Suprapubic skin (tissue), 4 donors: ENCODE results near the gene TBC1D8. TPM values are rescaled to one million over a fixed set of nuclear protein-coding genes. Genes with fewer than 3 reads are reported as not detected.

Experiments used
- DNase-seq, 2 donors: peaks; one replicate each; pipeline ENCODE4 v3.0.0-alpha.2; 2019; ENCODE audit warnings: low spot score in 2 of 2
- H3K27ac ChIP-seq: fragments of 200-600 bp; sonication (generic); one replicate; pipeline ENCODE4 v1.5.1; 2019
- H3K27me3 ChIP-seq: fragments of 200-600 bp; sonication (generic); one replicate; pipeline ENCODE4 v1.5.1; 2019
- H3K36me3 ChIP-seq: fragments of 200-600 bp; sonication (generic); one replicate; pipeline ENCODE4 v1.5.1; 2019
- H3K4me1 ChIP-seq: fragments of 200-600 bp; sonication (generic); one replicate; pipeline ENCODE4 v1.5.1; 2019
- H3K4me3 ChIP-seq: fragments of 200-600 bp; sonication (generic); one replicate; pipeline ENCODE4 v1.5.1; 2019; ENCODE audit warnings: mild to moderate bottlenecking
- H3K9me3 ChIP-seq: fragments of 200-600 bp; sonication (generic); one replicate; pipeline ENCODE4 v1.5.1; 2019
- EP300 ChIP-seq: sonication (generic); formaldehyde crosslinking; IDR thresholded peaks from one replicate; pipeline ENCODE4 v1.6.1; 2017; ENCODE audit warnings: antibody characterized with exemption
- POLR2A ChIP-seq, 2 donors: fragments of 450-650 bp; IDR thresholded peaks; one replicate each; pipeline ENCODE4 v1.6.1; 2017; ENCODE audit warnings: antibody characterized with exemption in 2 of 2, mild to moderate bottlenecking in 2 of 2, moderate library complexity in 2 of 2
- POLR2AphosphoS5 ChIP-seq, 3 donors: sonication (generic); formaldehyde crosslinking; IDR thresholded peaks; one replicate each; pipeline ENCODE4 v1.6.1; 2017; ENCODE audit warnings: antibody characterized with exemption in 3 of 3
- WGBS: methylation state at CpG from one replicate; pipeline ENCODE4 v1.1.5; 2018; 5-methylcytosine and 5-hydroxymethylcytosine counted together
- total RNA-seq, 4 donors: library from RNA; depleted of rRNA; stranded (reverse); fragments of >200 nt; gene quantifications; one replicate each; pipeline ENCODE4 v1.1.0, GENCODE V29; 2016
- TF ChIP-seq, protein P1 (sequence below), 2 donors: fragments of 200-600 bp in 1 of 2; fragments of 450-650 bp in 1 of 2; sonication (generic) in 1 of 2; IDR thresholded peaks; one replicate each; pipeline ENCODE4 v1.5.1; 2016 to 2019; ENCODE audit warnings: antibody characterized with exemption in 2 of 2, mild to moderate bottlenecking in 1 of 2, moderate library complexity in 1 of 2

The TBC1D8 gene
- total RNA-seq, 4 donors from 2014 or later = 38.8 to 309 (median 68.3) TPM

DNA sequence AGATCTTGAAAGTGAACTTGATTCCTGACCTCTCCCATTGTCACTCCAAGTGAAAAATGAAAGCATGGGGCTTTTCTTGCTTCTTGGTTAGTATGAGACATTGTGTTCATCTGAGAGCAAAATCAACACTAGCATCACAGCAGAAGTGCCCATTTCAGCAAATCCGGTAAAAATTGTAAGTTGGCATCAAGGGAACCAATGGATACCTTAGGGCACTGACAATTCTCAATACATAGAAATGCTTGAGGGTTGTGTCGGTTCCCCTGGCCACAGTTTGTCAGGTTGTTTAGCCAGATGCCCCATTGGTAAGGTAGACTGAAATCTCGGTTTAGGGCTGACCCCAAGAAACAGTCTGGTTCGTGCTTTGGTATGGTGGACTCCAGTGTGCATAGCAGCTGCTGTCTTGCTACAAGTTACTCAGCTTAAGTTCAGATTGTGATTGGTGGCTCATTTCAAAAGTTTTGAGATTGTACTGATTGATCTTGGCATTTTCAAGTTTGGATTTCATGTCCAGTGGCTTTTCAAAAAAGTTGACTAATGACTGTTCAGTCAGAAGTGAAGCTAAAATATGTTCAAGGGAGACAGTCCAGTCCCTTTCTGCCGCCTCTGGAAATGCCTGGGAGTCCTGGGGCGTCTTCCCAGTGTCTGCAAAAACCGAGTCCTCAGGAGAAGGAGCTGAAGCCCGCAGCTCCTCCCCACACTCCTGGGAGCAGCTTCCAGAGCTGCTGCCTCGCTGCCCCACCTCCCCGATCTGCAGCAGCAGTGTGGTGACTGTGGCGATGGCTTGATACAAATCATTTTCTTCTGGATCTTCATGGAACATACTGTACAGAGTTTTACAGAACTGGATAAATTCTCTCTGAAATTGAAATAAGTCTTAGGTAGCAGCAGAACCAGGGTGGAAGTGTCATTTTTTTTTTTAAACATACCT lies 143.5 kb downstream of the TBC1D8 start:
- Histone ChIP-seq H3K4me1 (peaks cover 25% of the 10 kb centered on the region), H3K9me3 (no peaks in the 10 kb centered on the region), H3K4me3 (no peak overlapping the region), H3K27ac (no peak overlapping the region), H3K27me3 (no peaks in the 10 kb centered on the region), H3K36me3 (peaks cover 70% of the 10 kb centered on the region)
- DNase-seq = no peak
- no peak for TF ChIP-seq EP300
- TF ChIP-seq, protein P1, sequence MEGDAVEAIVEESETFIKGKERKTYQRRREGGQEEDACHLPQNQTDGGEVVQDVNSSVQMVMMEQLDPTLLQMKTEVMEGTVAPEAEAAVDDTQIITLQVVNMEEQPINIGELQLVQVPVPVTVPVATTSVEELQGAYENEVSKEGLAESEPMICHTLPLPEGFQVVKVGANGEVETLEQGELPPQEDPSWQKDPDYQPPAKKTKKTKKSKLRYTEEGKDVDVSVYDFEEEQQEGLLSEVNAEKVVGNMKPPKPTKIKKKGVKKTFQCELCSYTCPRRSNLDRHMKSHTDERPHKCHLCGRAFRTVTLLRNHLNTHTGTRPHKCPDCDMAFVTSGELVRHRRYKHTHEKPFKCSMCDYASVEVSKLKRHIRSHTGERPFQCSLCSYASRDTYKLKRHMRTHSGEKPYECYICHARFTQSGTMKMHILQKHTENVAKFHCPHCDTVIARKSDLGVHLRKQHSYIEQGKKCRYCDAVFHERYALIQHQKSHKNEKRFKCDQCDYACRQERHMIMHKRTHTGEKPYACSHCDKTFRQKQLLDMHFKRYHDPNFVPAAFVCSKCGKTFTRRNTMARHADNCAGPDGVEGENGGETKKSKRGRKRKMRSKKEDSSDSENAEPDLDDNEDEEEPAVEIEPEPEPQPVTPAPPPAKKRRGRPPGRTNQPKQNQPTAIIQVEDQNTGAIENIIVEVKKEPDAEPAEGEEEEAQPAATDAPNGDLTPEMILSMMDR (IDR thresholded peaks at IDR 0.05) = no peak
- TF ChIP-seq POLR2AphosphoS5 (IDR thresholded peaks at IDR 0.05) = no peak
- no peak for TF ChIP-seq POLR2A (IDR thresholded peaks at IDR 0.05)
- WGBS = 64% methylated on average over 11 of the region's 11 CpGs

DNA sequence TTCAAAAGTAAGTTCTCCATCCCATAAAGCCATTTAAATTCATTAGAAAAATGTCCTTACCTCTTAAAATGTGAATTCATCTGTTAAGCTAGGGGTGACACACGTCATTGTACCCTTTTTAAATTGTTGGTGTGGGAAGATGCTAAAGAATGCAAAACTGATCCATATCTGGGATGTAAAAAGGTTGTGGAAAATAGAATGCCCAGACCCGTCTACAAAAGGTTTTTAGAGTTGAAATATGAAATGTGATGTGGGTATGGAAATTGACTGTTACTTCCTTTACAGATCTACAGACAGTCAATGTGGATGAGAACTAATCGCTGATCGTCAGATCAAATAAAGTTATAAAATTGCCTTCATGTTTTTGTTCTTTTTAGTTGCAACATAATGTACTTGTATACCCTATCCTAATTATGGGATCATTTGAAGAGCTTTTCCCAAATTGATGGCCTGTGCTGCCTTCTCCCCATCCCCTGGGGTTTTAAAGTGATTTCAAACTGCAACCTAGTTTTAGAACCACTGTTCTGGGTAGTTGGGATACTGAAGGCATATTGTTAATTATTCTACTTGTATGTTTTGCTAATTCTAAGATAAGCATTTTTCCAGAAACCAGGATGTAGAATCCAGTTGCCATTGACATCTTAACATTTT lies 145.0 kb downstream of the TBC1D8 start:
- Histone ChIP-seq H3K36me3 (peaks cover 64% of the 10 kb centered on the region), H3K9me3 (no peaks in the 10 kb centered on the region), H3K27me3 (no peaks in the 10 kb centered on the region), H3K4me3 (no peak overlapping the region), H3K4me1 (peaks cover 30% of the 10 kb centered on the region), H3K27ac (no peak overlapping the region)
- no peak for DNase-seq
- WGBS = 74% methylated on average over 4 of the region's 4 CpGs
- TF ChIP-seq, protein P1 (IDR thresholded peaks at IDR 0.05) = no peak
- no peak for TF ChIP-seq EP300
- no peak for TF ChIP-seq POLR2A (IDR thresholded peaks at IDR 0.05)
- no peak for TF ChIP-seq POLR2AphosphoS5 (IDR thresholded peaks at IDR 0.05)

DNA sequence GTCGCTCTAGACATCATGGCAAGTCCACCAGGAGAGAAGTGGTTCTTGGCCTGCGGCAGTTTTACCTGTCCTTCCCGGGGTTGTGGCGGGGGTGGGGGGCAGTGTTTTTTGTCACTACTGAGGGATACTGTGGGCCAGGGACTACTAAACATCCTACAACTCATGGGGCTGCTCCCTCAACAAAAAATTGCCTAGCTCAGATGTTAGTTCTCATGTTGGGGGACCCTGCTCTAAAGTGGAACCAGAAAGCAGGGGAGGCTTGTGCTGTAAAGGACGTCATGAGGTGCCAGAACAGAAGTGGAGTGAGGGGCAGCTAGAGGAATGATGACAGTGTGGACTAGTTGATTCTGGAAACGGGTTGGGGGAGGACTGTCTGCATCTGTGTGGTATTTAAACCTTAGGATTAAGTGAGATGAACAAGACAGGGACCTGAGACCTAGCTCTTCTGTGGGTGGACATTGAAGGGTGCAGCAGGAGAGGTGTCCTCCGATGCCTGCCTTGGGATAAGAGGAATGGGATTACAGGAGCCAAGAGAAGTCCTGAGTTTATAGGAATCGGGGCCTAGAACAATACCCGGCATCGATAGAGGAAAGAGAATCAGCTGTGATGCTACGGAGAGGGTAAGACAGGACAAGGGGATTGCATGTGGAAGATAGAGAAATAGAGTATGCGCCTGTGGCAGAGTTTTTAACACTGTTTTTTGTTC lies 146.4 kb downstream of the TBC1D8 start:
- Histone ChIP-seq H3K9me3 (no peaks in the 10 kb centered on the region), H3K36me3 (peaks cover 50% of the 10 kb centered on the region), H3K4me3 (no peak overlapping the region), H3K27ac (no peak overlapping the region), H3K4me1 (peaks cover 30% of the 10 kb centered on the region), H3K27me3 (no peaks in the 10 kb centered on the region)
- TF ChIP-seq, protein P1 (IDR thresholded peaks at IDR 0.05) = no peak
- TF ChIP-seq EP300 (no peak), POLR2AphosphoS5 (IDR thresholded peaks at IDR 0.05) (no peak), POLR2A (IDR thresholded peaks at IDR 0.05) (no peak)
- no peak for DNase-seq
- WGBS = 90% methylated on average over 12 of the region's 12 CpGs

DNA sequence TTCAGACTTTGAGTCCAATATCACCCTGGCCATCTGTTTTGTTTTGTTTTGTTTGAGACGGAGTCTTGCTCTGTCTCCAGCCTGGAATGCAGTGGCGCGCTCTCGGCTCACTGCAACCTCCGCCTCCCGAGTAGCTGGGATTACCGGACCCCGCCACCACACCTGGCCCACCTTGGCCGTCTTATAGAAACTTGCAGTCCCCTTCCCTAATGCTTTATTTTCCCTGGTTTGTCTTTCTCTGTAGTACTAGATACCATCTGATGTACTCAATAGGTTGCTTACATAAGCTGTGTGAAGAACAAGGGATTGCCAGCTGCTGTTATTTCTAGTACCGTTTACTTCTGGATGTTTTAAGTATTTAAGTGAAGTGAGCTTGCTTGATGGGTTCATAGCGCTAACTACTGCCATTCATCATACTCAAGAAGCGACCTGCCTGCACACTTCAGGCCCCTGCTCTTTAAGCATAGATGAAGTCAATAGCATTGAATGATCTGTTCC lies 147.9 kb downstream of the TBC1D8 start:
- Histone ChIP-seq H3K27ac (peak overlapping the region; percentile 90), H3K36me3 (peaks cover 47% of the 10 kb centered on the region), H3K4me1 (peaks cover 27% of the 10 kb centered on the region), H3K4me3 (peak overlapping the region; percentile 91), H3K27me3 (no peaks in the 10 kb centered on the region), H3K9me3 (no peaks in the 10 kb centered on the region)
- WGBS = 33% methylated on average over 12 of the region's 12 CpGs
- TF ChIP-seq POLR2AphosphoS5 (IDR thresholded peaks at IDR 0.05) (no peak), POLR2A (IDR thresholded peaks at IDR 0.05) (no peak), EP300 (no peak)
- TF ChIP-seq, protein P1 (IDR thresholded peaks at IDR 0.05) = no peak
- DNase-seq = no peak
